HT1080 (cell line): Measurements from ENCODE around the gene NTNG1. TPM values are rescaled to one million over a fixed set of nuclear protein-coding genes. Genes with fewer than 3 reads are reported as not detected.
"Not testable (repeated sequence)": the region's sequence is repeated elsewhere in the genome, so short reads cannot be mapped to it uniquely, and the experiment has no call there.

Experiments
- DNase-seq: peaks from one replicate; pipeline ENCODE4 v3.0.0-alpha.2; 2015; ENCODE audit warnings: low read depth
- total RNA-seq: library from RNA; depleted of rRNA; stranded (reverse); fragments of >200 nt; shearing (Covaris generic); gene quantifications from 2 replicates; pipeline ENCODE4 v1.2.3, GENCODE V29; 2014

The NTNG1 gene
- total RNA-seq, 1 experiment from 2014 or later, result 16.0 TPM

- peak; percentile 3 for DNase-seq
Observed at GRCh38 chr1:107196973-107197562, 56.2 kb downstream of the NTNG1 start.

DNA sequence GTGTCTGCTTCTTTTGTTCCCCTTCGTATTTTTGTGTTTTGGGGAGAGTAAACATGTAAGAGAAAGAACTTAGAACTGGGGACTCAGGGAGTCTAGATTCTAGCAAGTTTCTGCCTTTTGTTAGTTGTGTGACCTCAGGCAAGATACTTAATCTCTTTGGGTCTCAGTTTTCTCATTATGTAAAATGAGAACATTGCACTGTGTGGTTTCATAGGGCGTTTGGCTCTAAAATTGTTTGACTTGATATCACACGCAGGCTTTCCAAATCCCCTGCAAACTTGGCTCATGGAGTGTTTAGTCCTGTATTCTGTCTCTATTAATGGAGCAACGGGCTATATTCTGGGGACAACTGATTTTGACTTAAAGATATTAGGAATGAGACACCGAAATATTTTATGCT, 57.7 kb downstream of the NTNG1 start:
- no peak for DNase-seq

DNA sequence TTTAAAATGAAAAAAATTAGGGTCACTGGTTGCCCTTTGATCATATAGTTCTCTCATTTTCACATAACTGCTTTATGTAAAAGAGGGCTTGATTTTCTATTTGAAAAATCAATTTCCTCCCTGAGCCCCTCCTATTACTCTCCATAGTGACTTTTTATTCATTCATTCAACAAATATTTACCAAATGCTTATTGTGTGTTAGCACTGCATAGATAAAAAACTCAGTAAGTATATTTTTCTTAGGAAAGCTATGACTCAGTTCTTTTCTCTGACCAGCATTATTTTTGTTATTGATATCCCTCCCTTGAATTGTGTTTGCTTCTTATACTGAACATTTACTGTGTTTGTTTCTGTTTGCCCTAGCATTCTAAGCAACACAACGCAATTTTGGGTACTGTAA, 59.8 kb downstream of the NTNG1 start:
- no peak for DNase-seq

GRCh38 chr1:107202007-107202406, 61.2 kb downstream of the NTNG1 start:
- DNase-seq, result no peak

- no peak for DNase-seq
Observed at GRCh38 chr1:107213225-107213624, 72.4 kb downstream of the NTNG1 start.

DNA sequence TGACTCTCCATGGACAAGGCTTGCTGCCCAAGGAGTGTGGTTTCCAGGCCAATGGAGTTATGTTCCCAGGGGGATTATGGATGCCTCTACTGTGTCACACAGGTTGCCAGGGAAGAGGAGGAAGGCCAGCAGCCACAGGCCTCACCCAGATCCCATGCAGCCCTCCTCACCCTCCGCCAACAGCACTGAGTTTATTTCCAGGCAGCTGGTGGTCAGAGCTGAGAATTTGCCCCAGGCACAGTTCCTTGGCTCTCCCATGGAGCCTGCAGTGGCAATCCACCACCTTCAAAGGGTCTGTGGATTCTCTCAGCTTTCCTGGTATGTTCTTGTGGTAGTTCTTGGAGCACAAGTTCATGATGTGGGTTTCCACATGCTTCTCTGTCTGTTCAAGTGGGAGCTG, 79.2 kb downstream of the NTNG1 start:
- peak; percentile 23 for DNase-seq

DNA sequence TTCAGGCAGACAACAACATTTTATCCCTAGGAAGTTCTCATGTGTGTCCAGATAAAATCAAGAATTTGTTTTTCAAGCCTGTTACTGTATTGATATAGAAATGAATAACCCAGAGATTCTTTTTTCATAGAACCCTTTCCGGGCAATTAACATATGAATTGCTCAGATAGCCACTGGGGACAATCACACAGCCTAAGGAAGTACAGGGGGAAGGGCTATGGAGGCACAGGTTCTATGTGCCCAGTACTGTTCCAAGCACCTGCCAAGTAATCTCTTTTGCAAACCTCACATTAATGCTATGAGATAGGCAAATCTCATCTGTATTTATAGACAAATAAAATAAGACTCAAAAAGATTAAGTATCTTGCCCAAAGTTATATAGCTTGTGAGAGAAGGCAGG, 84.9 kb downstream of the NTNG1 start:
- DNase-seq, result no peak

DNA sequence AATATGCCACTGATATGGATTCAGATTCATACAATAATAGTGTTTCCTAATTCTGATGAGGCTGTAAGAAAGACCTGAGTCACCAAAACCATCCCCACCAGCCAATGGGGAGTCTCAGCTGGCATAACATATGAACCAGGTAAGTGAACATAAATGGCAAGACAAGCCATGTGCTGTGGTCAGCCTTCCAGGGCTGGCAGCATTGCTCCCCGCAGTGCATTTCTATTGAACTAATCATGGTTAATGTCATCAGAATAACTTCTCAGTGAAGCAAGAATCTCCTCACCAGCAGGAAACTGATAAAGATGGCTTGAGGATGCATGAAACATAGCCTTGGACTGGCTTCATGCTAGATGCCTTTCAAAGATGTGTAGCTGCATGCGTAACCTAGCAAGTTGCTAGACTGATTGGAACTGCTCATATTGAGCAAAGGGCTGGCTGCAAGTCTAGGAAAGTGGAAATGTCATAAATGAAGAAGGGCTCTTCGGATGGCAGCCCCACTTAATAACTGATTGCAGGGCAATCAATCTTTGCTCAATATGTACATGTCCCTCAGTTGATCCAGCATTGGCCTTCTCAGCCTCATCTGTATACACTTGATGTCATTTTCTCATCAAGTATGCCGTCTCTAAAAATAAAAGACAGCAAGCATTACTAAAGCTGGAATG, 88.0 kb downstream of the NTNG1 start:
- peak; percentile 11 for DNase-seq

DNA sequence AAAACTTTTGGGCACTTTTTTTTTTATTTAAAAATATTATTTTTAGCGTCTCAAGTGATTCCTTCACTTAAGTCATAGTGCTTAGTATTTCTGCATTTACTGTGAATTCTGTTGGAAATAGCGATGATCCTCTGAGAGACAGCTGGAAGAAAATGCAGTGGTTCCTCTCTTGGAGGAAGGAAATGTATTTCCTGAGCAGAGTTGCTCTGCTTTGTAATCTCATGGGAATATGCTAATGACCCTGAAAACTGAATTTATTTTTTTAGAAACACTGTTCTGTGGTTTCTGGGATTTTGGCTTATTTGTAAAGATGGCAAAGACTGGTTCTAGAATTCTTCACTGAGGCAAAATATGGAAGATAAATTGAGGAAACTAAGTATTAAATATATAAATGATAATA, 88.9 kb downstream of the NTNG1 start:
- no peak for DNase-seq

DNA sequence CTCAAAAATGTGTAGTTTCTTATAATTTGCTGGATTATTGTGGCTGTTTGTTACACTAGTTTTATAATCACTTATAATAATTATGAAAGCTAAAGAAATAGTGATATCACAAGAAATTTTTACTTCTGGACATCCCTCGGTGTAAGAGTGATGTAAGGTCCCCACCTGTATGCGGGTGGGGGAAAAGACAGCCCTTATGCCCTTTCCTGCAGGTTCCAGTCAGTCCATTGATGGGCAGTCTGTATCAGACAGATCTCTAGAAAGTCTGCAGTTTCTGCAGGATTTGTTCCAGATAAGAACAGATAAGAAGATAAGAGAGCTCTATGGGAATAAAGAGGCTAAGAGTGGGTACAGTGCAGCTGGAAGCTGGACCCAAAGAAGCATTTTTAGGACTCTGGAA, 89.3 kb downstream of the NTNG1 start:
- no peak for DNase-seq

DNA sequence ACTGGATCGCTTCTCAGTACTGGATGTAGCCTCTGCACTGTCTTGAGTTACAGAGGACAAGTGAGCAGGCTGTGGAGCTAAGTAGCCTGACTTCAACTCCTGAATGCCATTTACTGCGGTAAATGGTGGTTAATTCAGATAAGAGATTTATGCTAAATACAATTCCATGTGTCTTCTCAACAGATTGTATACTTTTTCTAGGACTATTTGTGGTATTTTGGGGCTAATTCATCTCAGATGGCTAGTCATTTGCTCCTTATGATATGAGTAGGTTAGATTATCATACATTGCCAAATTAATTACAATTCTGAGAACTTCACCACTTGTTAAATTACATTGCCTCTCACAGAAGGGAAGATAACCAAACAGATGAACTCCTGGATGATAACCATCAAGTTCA, 90.5 kb downstream of the NTNG1 start:
- DNase-seq, result no peak

GRCh38 chr1:107232426-107232825, 91.6 kb downstream of the NTNG1 start:
- no peak for DNase-seq

DNA sequence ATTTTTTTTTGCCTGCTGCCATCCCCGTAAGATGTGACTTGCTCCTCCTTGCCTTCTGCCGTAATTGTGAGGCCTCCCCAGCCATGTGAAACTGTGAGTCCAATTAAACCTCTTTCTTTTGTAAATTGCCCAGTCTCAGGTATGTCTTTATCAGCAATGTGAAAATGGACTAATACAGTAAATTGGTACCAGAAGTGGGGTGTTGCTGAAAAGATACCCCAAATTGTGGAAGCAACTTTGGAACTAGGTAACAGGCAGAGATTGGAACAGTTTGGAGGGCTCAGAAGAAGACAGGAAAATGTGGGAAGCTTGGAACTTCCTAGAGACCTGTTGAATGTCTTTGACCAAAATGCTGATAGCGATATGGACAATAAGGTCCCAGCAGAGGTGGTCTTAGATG, 95.9 kb downstream of the NTNG1 start:
- DNase-seq, result not testable (repeated sequence)

DNA sequence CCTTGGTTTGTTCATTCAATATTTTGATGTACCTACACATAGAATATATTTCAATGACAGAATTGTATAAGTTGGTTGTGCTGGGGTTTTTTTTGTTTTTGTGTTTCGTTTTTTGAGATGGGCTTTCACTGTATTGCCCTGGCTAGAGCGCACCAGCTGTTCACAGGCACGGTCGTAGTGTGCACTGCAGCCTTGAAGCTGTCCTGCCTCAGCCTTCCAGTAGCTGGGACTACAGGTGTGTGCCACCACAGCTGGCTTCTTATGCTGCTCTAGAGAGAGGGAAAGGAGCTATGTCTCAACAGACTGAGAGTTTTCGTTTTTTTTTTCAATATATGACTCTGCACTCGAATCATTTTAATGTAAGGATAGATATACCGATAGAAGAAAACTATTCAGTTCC, 102.6 kb downstream of the NTNG1 start:
- no peak for DNase-seq

DNA sequence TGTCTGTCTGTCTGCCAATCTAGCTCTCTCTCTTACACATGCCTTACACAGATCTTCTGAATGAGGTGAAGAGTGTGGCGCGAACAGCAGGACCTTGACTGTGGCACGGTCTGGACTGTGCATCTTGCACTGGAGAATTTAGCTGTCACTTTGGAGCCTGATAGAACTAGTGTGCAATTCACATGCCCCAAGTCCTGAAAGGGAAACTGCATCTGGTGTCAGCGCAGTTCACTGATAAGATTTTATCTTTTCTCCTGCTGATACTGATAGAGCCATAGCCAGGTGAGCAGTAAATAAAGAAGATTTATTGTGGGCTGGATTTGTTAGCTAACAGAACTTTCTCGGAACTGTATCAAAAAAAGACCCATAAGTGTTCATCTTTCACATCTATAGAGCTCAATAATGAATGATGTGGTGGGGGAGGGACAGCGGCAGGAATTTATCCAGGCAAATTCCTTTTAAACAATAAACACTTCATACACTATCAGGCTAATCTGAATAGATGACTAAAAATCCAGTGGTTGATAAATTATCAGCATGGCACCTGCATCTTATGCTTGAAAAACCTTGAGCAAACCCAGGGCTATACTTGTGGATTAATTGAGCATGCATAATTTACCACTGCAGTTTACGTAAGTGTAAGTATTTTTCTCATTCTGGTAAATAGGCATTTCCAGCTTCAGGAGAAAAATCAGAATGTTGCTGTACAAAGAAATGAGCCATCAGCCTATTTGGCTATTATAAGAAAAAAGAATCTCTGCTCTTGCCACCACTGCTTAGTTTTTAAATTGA, 104.1 kb downstream of the NTNG1 start:
- no peak for DNase-seq

DNA sequence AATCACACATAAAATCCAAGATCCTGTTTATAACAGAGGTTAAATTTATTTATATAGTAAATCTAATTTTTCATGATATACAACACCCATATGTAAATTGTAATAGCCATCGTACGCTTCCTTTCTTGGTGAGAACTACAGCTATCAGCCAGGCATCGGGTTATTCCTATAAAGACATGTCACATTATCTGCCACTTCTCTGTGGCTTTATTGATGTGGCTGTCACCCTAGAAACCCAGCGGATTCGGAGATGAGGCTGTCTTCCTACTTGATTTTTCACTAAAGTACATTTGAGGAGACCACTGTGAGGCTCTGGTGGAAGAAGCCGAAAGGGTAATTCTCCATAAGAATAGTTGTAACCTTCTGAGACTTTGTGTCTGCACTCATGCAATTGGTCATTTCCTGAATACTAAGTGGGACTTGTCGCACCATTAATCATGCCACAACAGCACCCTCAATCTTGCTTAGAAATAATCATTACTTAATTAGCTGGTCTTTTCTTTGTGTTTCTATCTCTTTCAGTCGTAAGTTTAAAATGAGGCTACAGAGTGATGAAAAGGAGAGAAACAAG, 106.0 kb downstream of the NTNG1 start:
- no peak for DNase-seq

- DNase-seq, result no peak
Observed at GRCh38 chr1:107247679-107248078, 106.8 kb downstream of the NTNG1 start.

- DNase-seq, result peak; percentile 89
Observed at GRCh38 chr1:107250169-107250568, 109.3 kb downstream of the NTNG1 start.

- no peak for DNase-seq
Observed at GRCh38 chr1:107251083-107251482, 110.2 kb downstream of the NTNG1 start.

- no peak for DNase-seq
Observed at GRCh38 chr1:107251839-107252238, 111.0 kb downstream of the NTNG1 start.

GRCh38 chr1:107252271-107252670, 111.4 kb downstream of the NTNG1 start:
- DNase-seq, result no peak

- DNase-seq, result no peak
Observed at GRCh38 chr1:107254306-107254705, 113.5 kb downstream of the NTNG1 start.
